HG02973 (cell line): ENCODE data around the gene EBF3.

Experiments used
- ATAC-seq: cut with Tn5 transposase; IDR thresholded peaks from one replicate; pipeline ENCODE4 v1.9.1; 2021; ENCODE audit warnings: moderate library complexity; ENCODE audit not compliant: unreplicated experiment

Gene EBF3

GRCh38 chr10:129963641-129964501 is at the start of gene EBF3:
TSS of gene EBF3 (minus strand) at chr10:129964274. CDS start at chr10:129963768, 506 bp downstream.
- ATAC-seq = no peak

DNA sequence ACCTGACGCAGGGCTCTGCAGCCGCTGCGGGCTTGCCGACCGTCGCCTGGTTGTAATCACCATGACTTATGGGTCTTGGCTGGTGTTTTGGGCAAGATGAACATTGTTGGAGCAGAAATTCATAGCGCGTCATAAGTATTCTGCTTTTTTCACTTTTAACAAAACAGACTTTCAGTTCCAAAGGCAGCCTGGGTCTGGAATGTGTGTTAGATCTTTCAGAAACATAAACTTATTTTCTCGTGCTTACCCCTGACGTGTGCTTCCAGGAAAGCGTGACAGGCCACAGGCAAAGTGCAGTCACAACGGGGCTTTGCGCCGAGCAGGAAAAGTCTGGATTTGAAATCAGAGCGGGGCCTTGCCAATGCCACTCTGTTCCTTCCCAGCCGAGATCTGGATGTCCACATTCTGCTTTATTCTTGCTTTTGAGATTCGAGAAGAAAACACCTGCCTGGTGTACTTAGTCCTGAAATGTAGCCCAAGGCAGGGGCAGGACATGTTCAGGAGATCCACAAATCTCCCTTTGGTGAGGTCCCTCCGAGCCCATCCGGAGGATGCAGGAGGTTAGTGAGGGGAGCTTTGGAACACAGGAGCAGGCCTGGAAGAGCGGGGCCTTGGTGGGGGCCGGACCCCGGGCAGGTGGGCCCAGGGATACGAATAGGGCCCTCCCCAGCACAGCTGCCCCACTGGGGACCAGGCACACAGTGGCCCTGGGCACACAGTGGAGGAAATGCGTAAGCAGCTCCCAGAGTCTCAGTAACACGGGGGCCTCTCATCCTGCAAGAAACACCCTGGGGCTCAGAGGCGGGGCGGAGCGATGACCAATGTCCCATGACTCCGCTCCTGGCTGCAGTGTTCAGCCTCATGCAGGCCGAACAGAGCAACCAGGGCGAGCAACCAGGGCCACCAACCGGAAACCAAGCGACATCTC is 49.5 kb upstream of the EBF3 start:
- no peak for ATAC-seq

GRCh38 chr10:130012129-130012528 is 48.1 kb upstream of the EBF3 start:
- ATAC-seq = no peak

GRCh38 chr10:130010653-130011052 is 46.6 kb upstream of the EBF3 start:
- ATAC-seq = no peak

- ATAC-seq = no peak
Observed at GRCh38 chr10:130009228-130009627, 45.2 kb upstream of the EBF3 start.

DNA sequence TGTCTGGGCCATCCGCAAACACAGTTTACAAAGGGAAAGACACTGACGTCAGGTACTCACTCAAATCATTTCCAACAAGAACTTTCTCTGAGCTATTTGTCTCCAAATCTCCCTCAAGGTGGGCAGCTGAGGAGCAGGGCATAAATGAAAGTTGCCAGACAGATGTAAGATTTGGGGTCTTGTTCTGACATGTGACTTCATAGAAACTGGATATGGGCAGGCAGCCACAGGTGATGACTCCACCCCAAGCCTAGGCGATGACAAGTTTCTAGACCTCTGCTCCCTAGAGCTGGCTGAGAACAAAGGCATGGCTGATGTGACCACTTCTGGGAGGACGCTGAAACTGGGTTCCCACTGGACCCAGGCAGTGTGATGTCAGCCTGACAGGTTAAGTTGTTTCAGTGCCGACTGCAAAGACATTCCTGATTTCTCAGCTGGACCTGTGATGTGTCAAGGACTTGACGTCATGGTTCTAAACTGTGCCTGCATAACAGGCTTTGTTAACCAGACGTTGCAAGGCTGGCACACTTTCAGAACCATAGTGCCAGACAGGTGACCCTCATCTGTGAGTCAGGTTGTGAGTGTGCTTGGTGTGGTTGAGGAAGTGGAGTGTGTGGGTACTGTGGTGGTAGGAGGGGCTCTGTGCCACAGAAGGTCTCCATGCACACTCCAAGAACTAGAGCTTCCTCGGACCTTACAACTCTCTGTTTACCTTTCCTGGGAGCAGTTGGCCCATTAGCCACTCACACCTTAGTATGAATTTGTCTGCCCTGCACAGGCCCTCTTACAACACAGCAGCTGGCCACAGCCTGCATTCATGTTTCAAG is 39.9 kb upstream of the EBF3 start:
- no peak for ATAC-seq

DNA sequence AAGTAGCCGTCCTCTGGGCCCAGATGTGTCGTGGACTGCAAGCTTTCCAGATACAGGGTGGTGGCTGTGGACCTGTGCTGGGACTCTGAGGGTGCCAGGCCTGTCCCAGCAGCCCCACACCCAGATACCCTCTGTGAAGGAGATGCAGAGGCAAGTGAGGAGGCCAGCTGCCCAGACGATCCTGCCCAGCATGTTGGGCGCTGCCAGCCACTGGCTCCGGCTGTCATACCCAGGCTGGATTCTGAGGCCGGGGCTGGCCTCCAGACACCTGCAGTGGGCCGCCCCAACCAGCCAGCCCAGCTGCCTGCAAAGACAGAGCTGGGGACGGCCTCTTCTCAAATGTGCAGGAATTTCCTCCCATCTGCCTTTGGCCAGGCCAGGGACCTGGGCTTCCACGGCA is 39.1 kb upstream of the EBF3 start:
- no peak for ATAC-seq

GRCh38 chr10:130002606-130003005 is 38.5 kb upstream of the EBF3 start:
- ATAC-seq = no peak

DNA sequence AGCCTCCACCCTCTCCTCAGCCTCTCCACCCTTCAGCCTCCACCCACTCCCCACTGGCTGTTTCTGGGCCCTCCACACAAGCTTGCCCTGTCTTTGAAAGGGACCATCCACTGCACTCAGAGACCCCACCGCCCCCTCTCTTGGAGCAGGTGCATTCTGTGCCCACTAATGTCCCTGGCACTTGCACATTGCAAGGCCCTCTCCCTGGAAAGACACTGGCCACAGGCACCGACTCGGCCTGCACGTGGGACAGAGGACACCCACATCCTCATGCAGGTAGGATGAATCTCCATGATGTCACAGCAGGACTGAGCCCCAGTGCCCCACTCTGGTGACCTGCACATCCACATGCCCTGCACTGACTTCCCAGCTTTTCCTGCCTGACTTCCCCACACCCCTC is 36.8 kb upstream of the EBF3 start:
- ATAC-seq = no peak

DNA sequence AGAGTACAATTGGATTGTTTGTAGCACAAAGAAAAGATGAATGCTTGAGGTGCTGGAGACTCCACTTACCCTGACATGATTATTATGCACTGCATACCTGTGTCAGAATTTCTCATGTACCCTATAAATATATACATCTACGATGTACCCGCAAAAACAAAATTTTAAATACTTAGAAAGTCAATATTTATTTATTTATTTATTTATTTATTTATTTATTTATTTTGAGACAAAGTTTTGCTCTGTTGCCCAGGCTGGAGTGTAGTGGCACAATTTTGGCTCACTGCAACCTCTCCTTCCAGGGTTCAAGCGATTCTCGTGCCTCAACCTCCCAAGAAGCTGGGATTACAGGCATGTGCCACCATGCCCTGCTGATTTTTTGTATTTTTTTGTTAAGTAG is 35.1 kb upstream of the EBF3 start:
- no peak for ATAC-seq

- no peak for ATAC-seq
Observed at GRCh38 chr10:129993621-129994020, 29.5 kb upstream of the EBF3 start.

- no peak for ATAC-seq
Observed at GRCh38 chr10:129992356-129992755, 28.3 kb upstream of the EBF3 start.

DNA sequence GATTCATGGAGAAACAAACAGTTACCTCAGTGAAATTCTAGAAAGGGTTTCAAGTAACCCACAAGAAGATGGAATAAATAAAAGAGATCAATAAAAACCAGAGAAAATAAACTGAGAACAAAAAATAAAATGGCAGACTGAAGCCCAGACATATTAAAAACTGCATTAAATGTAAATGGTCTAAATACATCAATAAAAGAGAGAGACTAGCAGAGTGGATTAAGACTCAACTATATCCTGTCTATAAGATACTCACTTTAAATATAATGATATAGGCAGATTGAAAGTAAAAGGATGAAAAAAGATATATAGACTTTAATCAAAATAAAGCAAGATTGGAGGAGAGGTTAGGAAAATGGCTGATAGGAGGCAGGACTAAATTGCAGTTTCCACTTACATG is 18.8 kb upstream of the EBF3 start:
- ATAC-seq = no peak

DNA sequence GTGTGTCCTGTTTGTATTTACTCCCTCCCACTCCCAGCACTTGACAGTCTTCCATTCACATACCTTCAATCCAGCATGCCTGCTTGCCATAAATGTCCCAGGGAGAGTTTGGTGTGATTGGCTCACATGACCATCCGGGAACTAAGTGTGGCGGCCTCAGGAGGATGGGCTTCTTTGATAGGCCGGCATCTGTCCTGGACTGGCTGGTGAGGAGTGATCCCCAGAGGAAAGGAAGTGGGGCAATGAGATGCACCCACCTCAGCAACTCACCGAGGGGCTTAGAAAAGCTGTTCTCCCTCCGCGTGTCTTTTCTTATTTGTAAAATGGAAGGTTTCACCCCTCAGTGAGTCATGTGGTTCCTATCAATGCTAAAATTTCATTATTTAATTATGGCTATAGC is 14.9 kb upstream of the EBF3 start:
- ATAC-seq = no peak

- no peak for ATAC-seq
Observed at GRCh38 chr10:129978322-129978721, 14.2 kb upstream of the EBF3 start.

- ATAC-seq = no peak
Observed at GRCh38 chr10:129977794-129978193, 13.7 kb upstream of the EBF3 start.

DNA sequence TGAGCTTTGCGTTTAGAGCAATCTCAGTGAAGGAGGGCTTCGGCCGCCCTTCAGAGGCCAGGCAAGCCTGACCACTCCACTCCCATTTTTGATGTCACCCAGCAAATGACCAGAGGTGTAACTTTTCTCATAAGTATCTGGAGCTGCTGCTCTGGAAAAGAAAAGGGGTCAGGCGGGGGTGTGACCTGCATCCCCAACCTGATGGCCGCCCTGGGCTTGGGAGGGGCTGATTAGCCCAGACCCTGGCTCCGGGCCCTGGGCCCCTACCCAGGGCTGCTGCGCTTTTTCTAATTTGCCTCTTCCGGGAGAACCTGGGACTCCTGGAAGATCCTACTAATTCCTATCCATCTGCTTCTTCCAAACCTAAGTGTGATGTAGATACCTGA is 9.6 kb upstream of the EBF3 start:
- ATAC-seq = no peak

DNA sequence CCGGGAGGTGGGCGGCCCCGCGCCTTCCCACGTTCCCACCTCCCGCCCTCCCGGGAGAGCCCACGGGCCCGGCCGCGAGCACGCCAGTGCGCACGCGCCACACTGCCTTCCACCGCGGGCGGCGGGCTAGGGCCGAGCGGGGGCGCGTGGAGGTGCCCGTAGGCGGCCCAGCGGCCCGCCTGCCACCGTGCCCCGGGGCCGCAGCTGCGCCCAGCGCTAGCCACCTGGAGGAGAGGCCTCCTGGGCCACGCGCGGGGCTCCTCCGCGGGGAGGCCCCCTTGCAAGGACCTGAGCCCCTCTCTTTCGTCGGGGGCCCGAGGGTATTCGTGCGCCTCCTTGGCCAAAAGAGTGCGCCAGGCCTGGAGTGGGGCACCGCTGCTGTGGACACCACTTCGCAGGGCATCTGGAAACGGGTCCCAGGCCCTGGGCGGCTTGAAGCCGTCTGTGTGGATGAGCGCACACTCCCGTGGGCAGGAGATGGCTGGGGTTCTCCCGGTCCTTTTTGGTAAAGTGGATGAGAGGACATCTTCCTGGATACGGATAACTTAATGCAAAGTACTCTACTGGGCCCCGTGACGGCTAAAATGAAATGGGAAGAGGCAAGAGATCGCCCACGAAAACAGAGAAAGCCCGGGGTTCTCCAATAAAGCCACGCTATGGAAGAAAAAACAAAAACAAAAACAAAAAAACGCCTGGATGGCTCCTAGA is 9.0 kb upstream of the EBF3 start:
- no peak for ATAC-seq

DNA sequence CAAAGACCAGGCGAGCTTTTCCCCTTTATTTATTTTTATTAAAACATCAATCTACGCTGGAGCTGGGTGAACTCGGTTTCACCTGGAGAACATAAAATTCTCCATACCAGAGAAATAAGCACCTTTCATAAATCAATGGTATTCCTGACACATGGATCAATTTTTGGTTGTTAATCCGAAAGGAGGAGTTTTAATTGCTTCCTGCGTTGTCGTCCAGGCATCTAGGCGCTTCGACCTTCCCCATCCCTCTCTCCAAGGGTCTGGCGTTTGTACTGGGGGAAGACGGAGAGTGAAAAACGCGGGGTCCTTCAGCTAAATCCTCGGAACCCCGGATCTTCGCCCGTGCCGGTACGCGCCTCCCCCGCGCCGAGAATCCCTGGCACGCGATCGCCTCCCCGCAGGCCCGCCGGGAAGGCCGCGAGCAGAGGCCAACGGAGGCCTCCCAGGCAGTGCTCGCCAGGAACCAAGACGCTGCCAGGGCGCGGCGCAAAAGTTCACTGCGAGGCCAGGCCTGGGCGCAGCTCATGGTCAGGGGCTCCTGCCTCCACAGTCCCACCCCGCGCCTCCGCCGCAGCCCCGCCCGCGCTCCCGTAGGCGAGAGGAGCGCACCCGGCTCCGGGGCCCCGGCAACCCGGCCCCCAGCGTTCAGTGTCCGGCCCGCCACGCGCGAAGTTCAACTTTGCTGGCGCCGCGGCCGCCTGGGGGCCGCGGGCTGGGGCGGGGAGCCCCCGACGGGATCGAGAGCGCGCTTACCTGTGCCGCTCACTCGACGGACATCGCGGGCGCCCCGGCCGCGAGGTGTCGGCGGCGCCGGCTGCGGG is 8.3 kb upstream of the EBF3 start:
- no peak for ATAC-seq
